GM19324 (cell line): Measurements from ENCODE around the gene MASP2.
"Not testable (repeated sequence)": the region's sequence is repeated elsewhere in the genome, so short reads cannot be mapped to it uniquely, and the experiment has no call there.

ENCODE experiments used
- ATAC-seq: cut with Tn5 transposase; IDR thresholded peaks from one replicate; pipeline ENCODE4 v1.9.1; 2021; ENCODE audit warnings: mild to moderate bottlenecking, moderate library complexity; ENCODE audit not compliant: unreplicated experiment, low FRiP score

The MASP2 gene

GRCh38 chr1:11046625-11047365, at the start of gene MASP2:
MASP2 (minus strand) TSS chr1:11047239; CDS start chr1:11047207, 32 bp downstream.
- no peak for ATAC-seq

- not testable (repeated sequence) for ATAC-seq
Observed at GRCh38 chr1:11083784-11084183, 36.7 kb upstream of the MASP2 start.

- no peak for ATAC-seq
Observed at GRCh38 chr1:11080931-11081330, 33.9 kb upstream of the MASP2 start.

- ATAC-seq = no peak
Observed at GRCh38 chr1:11078631-11079030, 31.6 kb upstream of the MASP2 start.

- not testable (repeated sequence) for ATAC-seq
Observed at GRCh38 chr1:11073398-11073797, 26.4 kb upstream of the MASP2 start.

- ATAC-seq = no peak
Observed at GRCh38 chr1:11072216-11072917, 25.3 kb upstream of the MASP2 start.

- ATAC-seq = no peak
Observed at GRCh38 chr1:11071463-11072215, 24.6 kb upstream of the MASP2 start.

GRCh38 chr1:11070876-11071275, 23.8 kb upstream of the MASP2 start:
- no peak for ATAC-seq

GRCh38 chr1:11068600-11069473, 21.8 kb upstream of the MASP2 start:
- no peak for ATAC-seq

- no peak for ATAC-seq
Observed at GRCh38 chr1:11067716-11068599, 20.9 kb upstream of the MASP2 start.

- ATAC-seq = no peak
Observed at GRCh38 chr1:11065796-11066195, 18.8 kb upstream of the MASP2 start.

GRCh38 chr1:11064942-11065341, 17.9 kb upstream of the MASP2 start:
- ATAC-seq = no peak

- not testable (repeated sequence) for ATAC-seq
Observed at GRCh38 chr1:11063937-11064537, 17.0 kb upstream of the MASP2 start.

- ATAC-seq = no peak
Observed at GRCh38 chr1:11062965-11063401, 15.9 kb upstream of the MASP2 start.

- no peak for ATAC-seq
Observed at GRCh38 chr1:11061652-11062365, 14.8 kb upstream of the MASP2 start.

GRCh38 chr1:11059968-11060830, 13.2 kb upstream of the MASP2 start, which contains the start of gene SRM:
SRM (minus strand) TSS chr1:11060018; CDS start chr1:11059943, 75 bp downstream.
- ATAC-seq = peak; percentile 92
